Endothelial cell of umbilical vein (primary cell): ENCODE data around the gene AUTS2. TPM values are rescaled to one million over a fixed set of nuclear protein-coding genes. Genes with fewer than 3 reads are reported as not detected.

Experiments
- BruUV-seq: library from RNA; stranded (reverse); fragments of 400-500 nt; replicated peaks from 2 replicates; lab custom pipeline; 2021; lab: Mats Ljungman, UMichigan
- CTCF ChIA-PET: fragments of 300-600, 350-600 bp; sonication (Branson Sonifier 250); formaldehyde crosslinking; loops from one replicate; lab custom pipeline; 2021; ENCODE audit warnings: antibody characterized with exemption, inconsistent platforms; lab: Charles Lee
- POLR2A ChIA-PET: fragments of 300-600, 350-600 bp; sonication (Branson Sonifier 250); formaldehyde crosslinking; loops from one replicate; lab custom pipeline; 2021; ENCODE audit warnings: antibody characterized with exemption, inconsistent platforms; lab: Charles Lee
- DNase-seq: peaks from one replicate; pipeline ENCODE4 v3.0.0-alpha.2; 2011; ENCODE audit warnings: low read depth, low spot score
- FAIRE-seq: peaks from 2 replicates; lab custom pipeline; 2011; peaks lifted over from hg19 to GRCh38; lab: Jason Lieb, UNC
- H2AFZ ChIP-seq: 2 replicates; pipeline ENCODE4 v1.6.0; 2012; ENCODE audit warnings: low read depth, low read length, control low read depth, inconsistent platforms
- H3K27ac ChIP-seq: 2 replicates; pipeline ENCODE4 v1.5.1; 2011; ENCODE audit warnings: low read depth, mild to moderate bottlenecking, control low read depth, low read length, moderate library complexity; ENCODE audit not compliant: insufficient read depth
- H3K27me3 ChIP-seq, 2 experiments: 2 replicates each; pipeline versions ENCODE4 v1.6.0 to v1.6.1; 2011; ENCODE audit warnings: low read length in 2 of 2, mixed read lengths in 1 of 2; ENCODE audit not compliant: control insufficient read depth in 2 of 2, insufficient read depth in 2 of 2
- H3K36me3 ChIP-seq, 2 experiments: 2 replicates in 1 of 2; 3 replicates in 1 of 2; pipeline ENCODE4 v1.5.1; 2011; ENCODE audit warnings: low read length in 2 of 2, mild to moderate bottlenecking in 1 of 2, moderate library complexity in 1 of 2; ENCODE audit not compliant: control insufficient read depth in 2 of 2, insufficient read depth in 2 of 2; ENCODE audit errors: extremely low read depth in 1 of 2
- H3K4me1 ChIP-seq: 3 replicates; pipeline ENCODE4 v1.5.1; 2011; ENCODE audit warnings: mild to moderate bottlenecking, low read length; ENCODE audit not compliant: control insufficient read depth, insufficient read depth; ENCODE audit errors: extremely low read depth
- H3K4me2 ChIP-seq: 2 replicates; pipeline ENCODE4 v1.6.1; 2011; ENCODE audit warnings: low read length, control low read depth, mixed read lengths; ENCODE audit not compliant: insufficient read depth
- H3K4me3 ChIP-seq, 3 experiments: fragments of 200-600 bp in 1 of 3; sonication (generic), shearing (Covaris generic) in 1 of 3; replicated peaks in 1 of 3; 2 replicates each; pipeline ENCODE4 v1.5.1; 2011 to 2016; ENCODE audit warnings: control low read depth in 3 of 3, low read length in 3 of 3, mild to moderate bottlenecking in 2 of 3, inconsistent platforms in 1 of 3, low read depth in 1 of 3, moderate library complexity in 1 of 3; ENCODE audit not compliant: insufficient read depth in 1 of 3
- H3K79me2 ChIP-seq: 2 replicates; pipeline ENCODE4 v1.6.0; 2012; ENCODE audit warnings: low read length, inconsistent platforms; ENCODE audit not compliant: control insufficient read depth, insufficient read depth
- H3K9ac ChIP-seq: replicated peaks from 2 replicates; pipeline ENCODE3; 2011; ENCODE audit warnings: low read length, control low read depth; ENCODE audit not compliant: insufficient read depth; ENCODE audit errors: extremely low read depth
- H3K9me1 ChIP-seq: replicated peaks from 3 replicates; pipeline ENCODE4 v1.6.0; 2011; ENCODE audit warnings: mild to moderate bottlenecking, low read length; ENCODE audit not compliant: control insufficient read depth, insufficient read depth; ENCODE audit errors: extremely low read depth
- H3K9me3 ChIP-seq: replicated peaks from 2 replicates; pipeline ENCODE4 v1.5.1; 2012; ENCODE audit warnings: low read length, inconsistent platforms; ENCODE audit not compliant: control insufficient read depth, insufficient read depth
- H4K20me1 ChIP-seq: replicated peaks from 2 replicates; pipeline ENCODE3; 2011; ENCODE audit warnings: mild to moderate bottlenecking, low read length; ENCODE audit not compliant: control insufficient read depth, insufficient read depth; ENCODE audit errors: extremely low read depth
- CTCF ChIP-seq, 2 donors: IDR thresholded peaks; 1 replicate in 1 of 2; 2 replicates in 1 of 2; pipeline ENCODE4 v1.5.1; 2011; ENCODE audit warnings: low read length in 2 of 2, mild to moderate bottlenecking in 2 of 2, moderate library complexity in 2 of 2, control low read depth in 1 of 2, inconsistent platforms in 1 of 2, low read depth in 1 of 2; ENCODE audit not compliant: insufficient read depth in 1 of 2; ENCODE audit errors: extremely low read depth in 1 of 2
- EZH2 ChIP-seq: IDR thresholded peaks from 2 replicates; pipeline ENCODE4 v1.6.1; 2012; ENCODE audit warnings: borderline replicate concordance, low read depth, mild to moderate bottlenecking, moderate library complexity, low read length, inconsistent platforms; ENCODE audit not compliant: severe bottlenecking
- FOS ChIP-seq: IDR thresholded peaks from 2 replicates; pipeline ENCODE4 v1.6.1; 2011; ENCODE audit warnings: mild to moderate bottlenecking, low read length, moderate library complexity, borderline replicate concordance; ENCODE audit not compliant: insufficient read depth
- GATA2 ChIP-seq: IDR thresholded peaks from 2 replicates; pipeline ENCODE4 v1.7.0; 2011; ENCODE audit warnings: low read depth, mild to moderate bottlenecking, moderate library complexity, mixed read lengths, low read length; ENCODE audit not compliant: insufficient read length, insufficient read depth
- JUN ChIP-seq: IDR thresholded peaks from 2 replicates; pipeline ENCODE4 v1.6.1; 2011; ENCODE audit warnings: borderline replicate concordance, low read depth; ENCODE audit not compliant: insufficient read length, insufficient read depth
- MAX ChIP-seq: IDR thresholded peaks from 2 replicates; pipeline ENCODE4 v1.6.1; 2011; ENCODE audit not compliant: insufficient read depth, insufficient read length
- MYC ChIP-seq: IDR thresholded peaks from one replicate; pipeline ENCODE4 v1.6.1; 2011; ENCODE audit warnings: mild to moderate bottlenecking, low read depth, low read length
- POLR2A ChIP-seq: IDR thresholded peaks from 2 replicates; pipeline ENCODE4 v1.6.1; 2012; ENCODE audit warnings: low read depth, mild to moderate bottlenecking, control low read depth, low read length
- POLR2AphosphoS5 ChIP-seq: IDR thresholded peaks from 2 replicates; pipeline ENCODE4 v1.6.1; 2012; ENCODE audit warnings: low read depth, mild to moderate bottlenecking, control low read depth, low read length, moderate library complexity; ENCODE audit not compliant: insufficient read depth
- dilution Hi-C: fragments of 300-500 bp; cut with MboI; formaldehyde crosslinking; loops from one replicate; pipeline ENCODE4 v1.15.0; 2019; ENCODE audit warnings: low sequenced_read_pairs; ENCODE audit not compliant: extremely low pct_ligation_motif_present
- intact Hi-C: fragments of 100-400 bp; cut with micrococcal nuclease; formaldehyde crosslinking; loops from one replicate; pipeline ENCODE4 v1.10.0; 2022
- polyA plus RNA-seq, 4 experiments: library from polyadenylated mRNA; depleted of rRNA in 3 of 4; stranded (reverse) in 3 of 4; unstranded in 1 of 4; fragments of >200 nt; gene quantifications; 2 replicates each; pipeline versions ENCODE4 v1.2.1 to v1.2.3, GENCODE V29; 2011 to 2012; ENCODE audit warnings: missing spikeins in 1 of 4
- total RNA-seq: library from RNA; stranded (reverse); gene quantifications from 2 replicates; pipeline ENCODE4 v1.2.3, GENCODE V29; 2021

AUTS2 gene
- total and polyA plus RNA-seq, 2 donors (not counting 3 experiments of a cell fraction or from before 2014, with no cell fraction given) = 0.59 to 8.0 TPM

GRCh38 chr7:70352906-70353305 is 754.6 kb downstream of the AUTS2 start:
- Histone ChIP-seq H3K36me3 (no peaks in the 10 kb centered on the region), H3K27me3 (no peaks in the 10 kb centered on the region), H2AFZ (no peak overlapping the region), H3K9me1 (no peaks in the 10 kb centered on the region), H4K20me1 (no peaks in the 10 kb centered on the region), H3K4me1 (no peaks in the 10 kb centered on the region), H3K9ac (no peak overlapping the region), H3K4me2 (no peak overlapping the region), H3K79me2 (no peaks in the 10 kb centered on the region), H3K4me3 (no peak overlapping the region), H3K9me3 (no peaks in the 10 kb centered on the region), H3K27ac (no peak overlapping the region)
- intact Hi-C loops (no loop called here), dilution Hi-C loops (no loop called here)
- CTCF ChIA-PET = interaction anchor here (0.6 kb wide), 1 partner anchor 11 kb away, joined by 4 read pairs; no protein-coding TSS in a partner anchor
- TF ChIP-seq JUN (no peak), CTCF (IDR thresholded peaks at IDR 0.05; ENCODE audit: extremely low read depth in 1 of 2, insufficient read depth in 1 of 2, low read depth in 1 of 2, low read length in 2 of 2) (no peak), FOS (no peak), POLR2A (no peak)
- POLR2A ChIA-PET = no interaction called here
- no peak for DNase-seq
- no peak for FAIRE-seq
- BruUV-seq = no TSS peak

- Histone ChIP-seq H2AFZ (no peak overlapping the region), H4K20me1 (no peaks in the 10 kb centered on the region), H3K4me1 (no peaks in the 10 kb centered on the region), H3K27ac (no peak overlapping the region), H3K9ac (no peak overlapping the region), H3K79me2 (no peaks in the 10 kb centered on the region), H3K36me3 (no peaks in the 10 kb centered on the region), H3K9me3 (no peaks in the 10 kb centered on the region), H3K4me2 (no peak overlapping the region), H3K4me3 (no peak overlapping the region), H3K9me1 (no peaks in the 10 kb centered on the region), H3K27me3 (no peaks in the 10 kb centered on the region)
- no peak for DNase-seq
- FAIRE-seq = no peak
- ChIA-PET POLR2A (no interaction called here), CTCF (no interaction called here)
- TF ChIP-seq POLR2A = no peak
- TF ChIP-seq POLR2AphosphoS5 = no peak
- no peak for TF ChIP-seq CTCF (IDR thresholded peaks at IDR 0.05; ENCODE audit: extremely low read depth in 1 of 2, insufficient read depth in 1 of 2, low read depth in 1 of 2, low read length in 2 of 2)
- TF ChIP-seq EZH2 = no peak
- no peak for TF ChIP-seq GATA2
- no peak for TF ChIP-seq JUN
- no peak for TF ChIP-seq MAX
- TF ChIP-seq MYC = no peak
- TF ChIP-seq FOS = no peak
- no TSS peak for BruUV-seq
- dilution Hi-C loops = no loop called here
- intact Hi-C loops = no loop called here
Observed at GRCh38 chr7:70353330-70353945, 755.2 kb downstream of the AUTS2 start.
